ENCODE results near the gene MICAL2.

MICAL2 gene

GRCh38 chr11:12117611-12118010, 7.2 kb downstream of the MICAL2 start:
- DNase-seq, result no peak

DNA sequence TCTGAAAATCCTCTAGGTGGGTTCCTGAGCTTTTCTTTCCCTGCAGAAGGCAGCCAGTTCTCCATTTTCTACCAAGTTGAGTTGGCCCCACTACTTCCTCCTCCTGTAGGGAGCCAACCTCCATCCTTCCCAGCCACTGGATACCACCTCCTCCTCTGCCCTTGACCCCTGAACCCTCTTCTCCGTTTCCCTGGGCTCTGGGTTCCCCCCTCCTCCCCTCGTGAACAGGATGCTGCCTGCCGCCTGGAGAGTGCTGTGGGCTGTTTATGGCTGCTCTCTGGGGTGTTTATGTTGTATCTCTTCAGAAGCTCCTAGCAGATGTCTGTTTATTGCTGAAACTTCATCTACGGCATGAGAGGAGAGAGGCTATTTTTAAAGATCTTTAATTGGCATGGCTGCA, 8.6 kb downstream of the MICAL2 start:
- DNase-seq, result no peak

DNA sequence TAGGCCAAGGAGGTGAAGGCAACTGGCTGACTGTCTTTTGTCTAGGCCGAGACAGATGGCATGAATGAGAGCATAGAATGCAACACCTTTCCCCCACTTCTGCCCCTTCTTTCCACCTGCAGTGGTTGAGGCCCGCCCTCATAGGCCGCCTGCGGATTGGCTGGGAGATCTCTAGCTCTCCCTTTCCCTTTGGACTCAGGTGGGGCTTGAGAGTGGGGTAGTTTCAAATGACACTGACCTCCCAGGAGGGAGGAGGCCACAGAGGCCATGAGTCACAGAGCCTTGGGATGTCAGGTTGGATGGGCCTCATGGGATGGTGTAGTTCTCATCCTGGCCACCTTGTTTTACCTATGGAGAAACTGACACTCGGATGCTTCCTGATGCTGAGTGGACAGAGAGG, 9.1 kb downstream of the MICAL2 start:
- no peak for DNase-seq

GRCh38 chr11:12120031-12121008, 9.9 kb downstream of the MICAL2 start:
- DNase-seq, result no peak

DNA sequence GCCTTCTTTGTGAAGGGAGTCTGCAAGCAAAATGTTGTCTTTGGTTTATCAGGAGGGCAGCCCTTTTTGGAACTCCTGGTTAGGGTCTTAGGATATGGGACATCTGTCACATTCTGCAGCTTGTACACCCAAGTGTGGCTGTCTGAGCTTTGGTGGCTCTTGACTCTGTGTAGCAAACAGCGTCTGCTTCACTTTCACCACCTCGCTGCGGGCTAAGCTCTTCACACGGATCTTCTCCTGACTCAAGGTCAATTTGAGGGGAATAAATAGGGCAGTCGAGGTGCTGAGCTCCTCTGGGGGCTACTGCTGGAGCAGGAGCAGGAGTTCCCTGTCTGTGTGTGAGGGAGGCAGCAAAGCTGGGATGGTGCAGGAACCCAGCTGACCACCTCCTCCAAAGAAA, 10.6 kb downstream of the MICAL2 start:
- DNase-seq, result no peak

DNA sequence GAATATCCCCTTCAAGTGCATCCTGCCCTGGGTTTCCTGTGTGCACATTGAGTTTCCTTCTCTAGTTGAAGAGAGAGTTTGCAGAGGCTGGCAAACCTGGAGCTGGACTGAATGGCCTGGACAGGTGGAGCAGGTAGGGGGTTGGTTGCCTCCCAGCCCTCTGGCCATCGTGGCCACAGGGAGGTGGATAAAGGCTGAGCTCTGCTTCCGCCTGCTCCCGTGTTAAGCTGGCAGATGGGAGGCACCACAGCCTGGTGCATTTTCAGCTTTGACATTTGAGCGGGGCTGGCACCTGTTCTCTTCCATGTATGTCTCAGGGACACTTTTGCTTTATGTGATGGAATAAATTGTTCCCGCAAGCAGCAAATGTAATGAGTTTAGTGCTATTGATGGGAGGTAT, 11.1 kb downstream of the MICAL2 start:
- peak; percentile 18 for DNase-seq

DNA sequence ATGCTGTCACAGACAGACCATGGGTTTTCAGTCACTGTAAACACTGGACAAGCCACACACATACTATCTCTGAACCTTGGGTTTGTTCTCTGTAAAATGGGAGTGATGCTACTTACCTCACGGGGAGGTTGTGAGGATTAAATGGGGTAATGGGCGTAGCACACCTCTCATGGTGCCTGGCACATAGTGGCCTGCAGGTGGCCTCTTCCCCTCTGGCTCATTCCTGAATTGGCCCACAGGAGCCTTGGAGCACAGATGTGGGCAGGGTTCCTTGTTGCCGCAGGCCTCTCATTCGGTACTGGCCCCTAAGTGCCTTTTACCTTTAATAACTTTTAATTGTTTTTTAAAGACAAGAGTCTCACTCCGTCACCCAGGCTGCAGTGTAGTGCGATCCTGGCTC, 11.7 kb downstream of the MICAL2 start:
- no peak for DNase-seq

GRCh38 chr11:12123273-12123672, 12.9 kb downstream of the MICAL2 start:
- no peak for DNase-seq

DNA sequence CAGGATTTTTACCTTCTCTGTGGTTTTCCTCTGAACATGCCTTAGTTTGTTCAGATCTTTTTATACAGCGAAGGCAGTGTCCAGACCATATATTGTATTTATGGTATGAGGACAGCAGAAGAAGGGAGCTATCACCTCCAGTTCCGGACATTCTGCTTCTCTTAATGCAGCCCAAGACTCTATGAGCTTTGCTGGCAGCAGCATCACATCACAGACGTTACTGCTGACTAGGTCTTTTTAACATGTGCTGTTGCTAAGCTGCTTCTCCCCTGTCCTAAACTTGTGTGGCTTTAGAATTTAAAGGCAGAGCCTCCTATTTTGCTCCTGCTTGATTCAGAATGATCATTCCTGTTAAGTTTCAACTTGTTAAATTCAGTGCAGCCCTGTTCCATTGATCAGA, 13.4 kb downstream of the MICAL2 start:
- no peak for DNase-seq

DNA sequence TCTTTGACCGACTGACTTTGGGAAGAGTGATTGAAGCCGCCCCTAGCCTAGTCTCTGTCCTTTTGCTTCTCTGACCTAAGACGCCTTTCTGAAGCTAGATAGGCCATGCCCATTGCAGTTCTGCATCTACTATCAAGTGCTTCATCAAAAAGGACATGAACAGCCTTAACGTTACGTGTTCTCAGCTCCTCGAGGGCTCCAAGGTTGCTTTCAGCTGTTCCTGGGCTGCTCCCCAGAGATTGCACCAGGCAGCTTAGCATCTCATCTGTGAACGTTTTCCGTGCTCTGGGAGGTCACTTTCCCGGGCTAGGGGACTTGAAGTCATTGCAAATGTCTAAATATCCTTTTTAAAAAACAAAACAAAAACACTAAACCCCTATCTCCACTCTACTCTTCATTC, 13.9 kb downstream of the MICAL2 start:
- no peak for DNase-seq

GRCh38 chr11:12125609-12126149, 15.3 kb downstream of the MICAL2 start:
- DNase-seq, result no peak

DNA sequence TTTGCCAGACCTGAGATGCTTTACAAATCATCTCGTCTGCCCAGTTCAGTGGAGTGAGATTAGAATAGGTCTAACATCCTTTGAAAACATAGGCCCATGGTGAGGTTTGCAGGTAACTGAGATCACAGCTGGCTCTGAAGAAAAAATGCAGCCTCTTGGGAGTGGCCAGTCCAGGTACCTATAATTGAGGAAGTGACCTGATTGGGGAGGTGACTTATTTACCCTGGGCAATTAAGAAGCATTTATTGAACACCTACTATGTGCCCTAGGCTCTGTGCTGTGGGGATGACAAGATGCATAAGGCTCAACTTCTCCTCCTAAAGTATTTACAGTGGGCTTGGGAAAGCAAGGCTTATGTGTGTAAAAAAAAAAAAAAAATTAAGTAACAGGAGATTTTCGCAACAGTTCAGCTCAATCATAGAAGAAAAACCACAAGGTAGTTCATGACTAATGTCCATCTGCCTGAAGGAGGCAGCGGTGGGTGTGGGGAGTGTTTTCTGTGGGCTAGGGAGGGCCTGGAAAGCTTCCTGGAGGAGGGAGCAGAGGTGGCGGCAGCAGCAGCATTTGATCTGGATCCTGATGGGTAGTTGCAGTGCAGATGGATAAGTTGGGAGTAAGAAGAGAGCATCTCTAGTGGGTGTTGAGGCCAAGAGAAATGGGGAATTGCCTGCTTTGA, 16.1 kb downstream of the MICAL2 start:
- no peak for DNase-seq

GRCh38 chr11:12127206-12127898, 17.0 kb downstream of the MICAL2 start:
- DNase-seq, result no peak

DNA sequence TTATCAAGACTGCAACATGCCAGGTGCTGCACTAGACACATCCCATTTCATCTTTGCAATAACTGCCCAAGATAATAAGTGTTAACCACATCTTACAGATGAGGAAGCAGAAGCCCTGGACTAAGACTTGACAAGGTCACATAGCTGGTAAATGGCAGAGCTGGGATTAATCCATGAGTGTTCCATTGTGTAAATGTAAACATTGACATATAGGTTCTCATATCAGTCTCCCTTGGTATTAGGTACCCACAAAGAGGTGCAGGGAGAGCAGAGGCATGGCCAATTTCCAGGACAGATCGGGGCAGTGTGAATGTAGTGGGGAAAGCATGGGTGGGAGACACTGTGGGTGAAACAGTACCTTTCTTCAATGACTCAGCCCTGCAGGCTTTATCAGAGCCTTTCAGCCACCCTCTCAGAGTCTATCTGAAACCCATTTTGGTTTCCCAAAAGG, 17.9 kb downstream of the MICAL2 start:
- DNase-seq, result no peak

GRCh38 chr11:12129227-12129626, 18.8 kb downstream of the MICAL2 start:
- DNase-seq, result no peak

GRCh38 chr11:12130180-12130980, 20.0 kb downstream of the MICAL2 start:
- DNase-seq, result no peak

DNA sequence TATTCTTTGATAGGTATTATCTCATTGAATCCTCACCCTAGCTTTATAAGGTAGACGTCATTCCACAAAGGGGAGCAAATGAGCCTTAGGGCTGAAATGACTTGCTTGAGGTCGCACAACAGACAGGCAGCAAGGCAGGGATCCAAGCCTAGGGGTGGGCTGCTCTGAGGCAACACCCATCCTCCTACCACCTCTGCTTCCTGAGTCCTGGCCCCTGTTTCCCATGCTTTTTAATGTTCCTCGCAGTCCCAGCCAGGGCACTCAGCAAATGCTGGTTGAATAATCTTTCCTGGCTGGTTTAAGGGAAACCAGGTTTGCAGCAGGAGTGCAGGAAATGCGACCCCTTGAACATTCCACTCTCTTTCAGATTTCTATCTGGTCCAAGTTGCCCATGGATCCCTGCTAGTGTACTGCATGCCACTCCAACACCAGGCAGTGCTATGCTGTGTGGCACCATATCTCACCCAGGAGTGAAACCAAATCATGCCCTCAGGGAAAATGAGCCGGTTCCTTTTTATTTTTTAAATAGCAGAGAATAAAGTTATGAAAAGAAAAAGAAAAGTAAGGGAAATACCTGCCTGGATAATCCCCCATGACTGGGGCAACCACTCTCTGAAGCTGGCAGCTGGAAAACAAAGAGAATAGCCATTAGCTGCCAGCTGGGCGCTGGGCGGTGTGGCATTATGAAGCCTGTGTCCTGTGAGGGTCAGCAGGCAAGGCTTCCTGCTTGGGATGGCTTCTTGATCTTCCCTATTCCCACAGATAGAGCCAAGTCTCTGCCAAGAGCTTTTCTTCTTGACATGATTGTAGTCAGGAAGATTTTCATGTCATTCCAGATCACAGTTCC, 21.8 kb downstream of the MICAL2 start:
- no peak for DNase-seq

GRCh38 chr11:12132790-12133145, 22.4 kb downstream of the MICAL2 start:
- no peak for DNase-seq

- no peak for DNase-seq
These were observed 23.3 kb downstream of the MICAL2 start for GRCh38 chr11:12133547-12134235.

GRCh38 chr11:12134236-12134585, 23.8 kb downstream of the MICAL2 start:
- DNase-seq, result no peak

DNA sequence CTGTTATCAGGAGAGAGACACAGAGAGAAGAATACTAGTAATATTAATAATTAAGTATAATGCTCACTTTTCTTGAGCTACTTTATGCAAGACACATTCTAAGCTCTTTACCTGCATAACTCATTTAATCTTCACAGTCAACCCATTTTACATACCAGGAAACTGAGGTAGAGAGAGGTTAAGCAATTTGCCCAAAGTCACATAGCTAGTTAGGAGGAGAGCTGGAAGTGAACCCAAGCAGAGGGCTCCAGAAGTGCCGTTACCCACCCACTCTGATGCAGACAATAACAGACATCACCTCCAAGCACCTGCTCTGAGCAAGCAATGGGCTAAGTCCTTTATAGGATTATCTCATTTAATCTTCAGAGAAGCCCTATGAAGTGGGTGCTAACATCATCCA, 24.8 kb downstream of the MICAL2 start:
- no peak for DNase-seq

Data from NCI-H1092 (cell line).